MCF 10A (cell line): ENCODE results near the gene SUCLG2. TPM values are rescaled to one million over a fixed set of nuclear protein-coding genes. Genes with fewer than 3 reads are reported as not detected.

Experiments used
- BruUV-seq: library from RNA; stranded (reverse); fragments of 400-500 nt; replicated peaks from 2 replicates; lab custom pipeline; 2021; lab: Mats Ljungman, UMichigan
- CTCF ChIA-PET: fragments of 300-600 bp; sonication (Branson Sonifier 250); formaldehyde crosslinking; extraction: SDS; loops from one replicate; lab custom pipeline; 2021; ENCODE audit warnings: antibody characterized with exemption, inconsistent platforms; lab: Yijun Ruan, JAX
- POLR2A ChIA-PET: fragments of 300-600, 350-650 bp; sonication (Branson Sonifier 250); formaldehyde crosslinking; extraction: SDS; loops from one replicate; lab custom pipeline; 2020; ENCODE audit warnings: antibody characterized with exemption, inconsistent platforms; lab: Yijun Ruan, JAX
- DNase-seq: peaks from one replicate; pipeline ENCODE4 v3.0.0-alpha.2; 2018; ENCODE audit not compliant: unreplicated experiment
- H3K27ac Mint-ChIP-seq: one replicate; pipeline ENCODE4 v1.8.0; 2022; ENCODE audit warnings: mild to moderate bottlenecking, low read depth, mixed read lengths; ENCODE audit not compliant: unreplicated experiment
- H3K27me3 Mint-ChIP-seq: one replicate; pipeline ENCODE4 v1.8.0; 2022; ENCODE audit warnings: mixed read lengths; ENCODE audit not compliant: insufficient read depth, unreplicated experiment
- H3K36me3 Mint-ChIP-seq: one replicate; pipeline ENCODE4 v1.8.0; 2022; ENCODE audit warnings: mild to moderate bottlenecking, moderate library complexity, mixed read lengths; ENCODE audit not compliant: insufficient read depth, unreplicated experiment
- H3K4me1 Mint-ChIP-seq: one replicate; pipeline ENCODE4 v1.8.0; 2022; ENCODE audit warnings: mixed read lengths; ENCODE audit not compliant: insufficient read depth, unreplicated experiment
- H3K4me3 Mint-ChIP-seq: one replicate; pipeline ENCODE4 v1.8.0; 2022; ENCODE audit warnings: mild to moderate bottlenecking, moderate library complexity, mixed read lengths; ENCODE audit not compliant: unreplicated experiment
- H3K9me3 Mint-ChIP-seq: one replicate; pipeline ENCODE4 v1.8.0; 2022; ENCODE audit warnings: mixed read lengths; ENCODE audit not compliant: unreplicated experiment
- CTCF ChIP-seq: fragments of 200-600 bp; IDR thresholded peaks from one replicate; pipeline ENCODE4 v1.8.0; 2022; ENCODE audit warnings: antibody characterized with exemption, mild to moderate bottlenecking; ENCODE audit not compliant: unreplicated experiment
- intact Hi-C: fragments of 100-400 bp; cut with micrococcal nuclease; formaldehyde crosslinking; loops from 2 replicates; pipeline ENCODE4 v1.14.1; 2022
- total RNA-seq: library from RNA; stranded (reverse); gene quantifications from 2 replicates; pipeline ENCODE4 v1.2.3, GENCODE V29; 2022

The SUCLG2 gene
- total RNA-seq, 1 experiment from 2014 or later = 55.6 TPM

- no peak overlapping the region for H3K27ac Mint-ChIP-seq
- DNase-seq = no peak
- no peak overlapping the region for H3K4me3 Mint-ChIP-seq
- CTCF ChIA-PET = no interaction called here
- H3K27me3 Mint-ChIP-seq = no peaks in the 10 kb centered on the region
- no peaks in the 10 kb centered on the region for H3K9me3 Mint-ChIP-seq
- intact Hi-C loops = no loop called here
- H3K4me1 Mint-ChIP-seq = no peaks in the 10 kb centered on the region
- POLR2A ChIA-PET = no interaction called here
- peaks cover 4% of the 10 kb centered on the region for H3K36me3 Mint-ChIP-seq
- TF ChIP-seq CTCF = no peak
- BruUV-seq = no TSS peak
These were observed 325.1 kb downstream of the SUCLG2 start for GRCh38 chr3:67329358-67329757.

GRCh38 chr3:67327582-67327981 is 326.8 kb downstream of the SUCLG2 start:
- Mint-ChIP-seq H3K27me3 (no peaks in the 10 kb centered on the region), H3K36me3 (peaks cover 4% of the 10 kb centered on the region), H3K27ac (no peak overlapping the region), H3K4me3 (no peak overlapping the region), H3K9me3 (no peaks in the 10 kb centered on the region), H3K4me1 (no peaks in the 10 kb centered on the region)
- CTCF ChIA-PET = no interaction called here
- POLR2A ChIA-PET = no interaction called here
- intact Hi-C loops = no loop called here
- DNase-seq = no peak
- TF ChIP-seq CTCF = no peak
- no TSS peak for BruUV-seq

GRCh38 chr3:67325231-67325630 is 329.2 kb downstream of the SUCLG2 start:
- CTCF ChIA-PET = no interaction called here

More at GRCh38 chr3:67325231-67325630, 329.2 kb downstream of the SUCLG2 start:
- no peak for TF ChIP-seq CTCF
- Mint-ChIP-seq H3K27ac (no peak overlapping the region), H3K4me3 (no peak overlapping the region), H3K27me3 (no peaks in the 10 kb centered on the region), H3K36me3 (peaks cover 4% of the 10 kb centered on the region), H3K9me3 (no peaks in the 10 kb centered on the region), H3K4me1 (no peaks in the 10 kb centered on the region)
- intact Hi-C loops = no loop called here
- POLR2A ChIA-PET = no interaction called here
- DNase-seq = peak; percentile 15
- no TSS peak for BruUV-seq
